ENCODE data around the gene PALB2. TPM values are rescaled to one million over a fixed set of nuclear protein-coding genes. Genes with fewer than 3 reads are reported as not detected.
A peak's percentile ranks its signal among the peaks of the same experiment; 100 is the strongest.

Gene PALB2
- total and polyA plus RNA-seq, 9 of the 15 experiments (the other 6 are each of a cell fraction or from before 2014, with no cell fraction given) = 7.0 to 25.8 (median 15.2) TPM

GRCh38 chr16:23651943-23652468 is 10.9 kb upstream of the PALB2 start:
- Histone ChIP-seq H3K79me2 (ENCODE audit: control insufficient read depth, insufficient read depth, low read length) (peaks cover 69% of the 10 kb centered on the region), H3K36me3 (ENCODE audit: control insufficient read depth, insufficient read depth, low read length) (peaks cover 66% of the 10 kb centered on the region), H3K9me1 (ENCODE audit: control insufficient read depth, insufficient read depth, low read length) (no peaks in the 10 kb centered on the region), H3K27ac (ENCODE audit: extremely low read depth, low read depth, low read length) (no peak overlapping the region), H4K20me1 (replicated peaks; ENCODE audit: control insufficient read depth, insufficient read depth, low read length) (no peaks in the 10 kb centered on the region), H3K4me3 (no peak overlapping the region), H3K4me1 (replicated peaks in 1 of 2; ENCODE audit: control insufficient read depth in 2 of 2, insufficient read depth in 2 of 2, low read length in 2 of 2) (no peaks in the 10 kb centered on the region; a peak in 1 of 5 replicates), H3K9ac (ENCODE audit: insufficient read depth in 1 of 2, low read depth in 2 of 2, low read length in 2 of 2) (no peak overlapping the region), H3K4me2 (ENCODE audit: insufficient read depth, low read length) (no peak overlapping the region), H3K27me3 (ENCODE audit: control insufficient read depth in 2 of 2, insufficient read depth in 2 of 2, low read length in 2 of 2) (no peaks in the 10 kb centered on the region), H3K9me3 (replicated peaks; ENCODE audit: control insufficient read depth, insufficient read depth, low read depth, low read length) (no peaks in the 10 kb centered on the region), H2AFZ (ENCODE audit: low read depth, low read length) (no peak overlapping the region)
- FAIRE-seq (no peak), DNase-seq (ENCODE audit: extremely low read depth in 1 of 4, low spot score in 3 of 4) (no peak), ATAC-seq (no peak)
- no TSS peak for BruUV-seq (replicated peaks)
- intact Hi-C loops (cut with micrococcal nuclease) (no loop called here), in situ Hi-C loops (cut with MboI) (no loop called here)
- POLR2A ChIA-PET = interaction anchor here (0.7 to 1.4 kb wide), 4 partner anchors 10 to 37 kb away, joined by 3 to 6 read pairs (median 4); partner anchors contain the start of genes DCTN5 and PALB2
- WGBS (ENCODE audit: insufficient coverage, low coverage, missing lambda C conversion rate) = 97% methylated on average over 4 of the region's 4 CpGs
- CTCF ChIA-PET (ENCODE audit: low intra/inter-chr PET ratio) = no interaction called here
- TF ChIP-seq RBFOX2 (IDR thresholded peaks at IDR 0.05; ENCODE audit: low read depth, low read length) = 0 out of 2 replicates have a peak, but pooled peaks have one; percentile 17
- no peak for TF ChIP-seq BCLAF1 (IDR thresholded peaks at IDR 0.05; ENCODE audit: borderline replicate concordance in 1 of 2, control insufficient read depth in 1 of 2, low read depth in 2 of 2, low read length in 1 of 2)

Measured in K562 (cell line).